Loucy (cell line): Measurements from ENCODE around the gene HID1.

Experiments
- CTCF ChIP-seq: fragments of 200-600 bp; sonication (generic); conservative IDR thresholded peaks from 2 replicates; pipeline ENCODE4 v1.5.1; 2014; ENCODE audit warnings: mild to moderate bottlenecking, antibody characterized with exemption, low read length
- EZH2phosphoT487 ChIP-seq: fragments of 200-600 bp; IDR thresholded peaks from 2 replicates; pipeline ENCODE4 v1.6.1; 2018; ENCODE audit warnings: antibody characterized with exemption, mild to moderate bottlenecking, moderate library complexity, borderline replicate concordance

- no peak for TF ChIP-seq CTCF
- no peak for TF ChIP-seq EZH2phosphoT487
These were observed 50.4 kb downstream of the HID1 start for GRCh38 chr17:74922172-74922571.
